Astrocyte (in vitro differentiated cells and primary cell): ENCODE results near the gene PTK7. TPM values are rescaled to one million over a fixed set of nuclear protein-coding genes. Genes with fewer than 3 reads are reported as not detected.

Source experiments
- DNase-seq: peaks from one replicate; pipeline ENCODE4 v3.0.0-alpha.2; 2010; ENCODE audit warnings: low read depth
- FAIRE-seq: peaks from 2 replicates; lab custom pipeline; 2011; peaks lifted over from hg19 to GRCh38; lab: Jason Lieb, UNC
- H2AFZ ChIP-seq: 2 replicates; pipeline ENCODE4 v1.6.0; 2012; ENCODE audit warnings: low read depth, low read length, inconsistent platforms
- H3K27ac ChIP-seq: 2 replicates; pipeline ENCODE4 v1.5.1; 2011; ENCODE audit warnings: low read depth, low read length, inconsistent platforms
- H3K27me3 ChIP-seq: 2 replicates; pipeline ENCODE4 v1.6.0; 2011; ENCODE audit warnings: low read length, inconsistent platforms; ENCODE audit not compliant: insufficient read depth
- H3K36me3 ChIP-seq: 2 replicates; pipeline ENCODE4 v1.5.1; 2011; ENCODE audit warnings: low read length, inconsistent platforms; ENCODE audit not compliant: insufficient read depth
- H3K4me1 ChIP-seq: 2 replicates; pipeline ENCODE4 v1.5.1; 2011; ENCODE audit warnings: low read length, inconsistent platforms; ENCODE audit not compliant: insufficient read depth
- H3K4me2 ChIP-seq: 2 replicates; pipeline ENCODE4 v1.6.0; 2012; ENCODE audit warnings: low read length, inconsistent platforms
- H3K4me3 ChIP-seq: 2 replicates; pipeline ENCODE4 v1.5.1; 2011; ENCODE audit warnings: low read depth, mild to moderate bottlenecking, low read length, inconsistent platforms; ENCODE audit not compliant: insufficient read depth
- H3K79me2 ChIP-seq: 2 replicates; pipeline ENCODE4 v1.6.0; 2012; ENCODE audit warnings: mild to moderate bottlenecking, low read length, inconsistent platforms; ENCODE audit not compliant: insufficient read depth
- H3K9ac ChIP-seq: 2 replicates; pipeline ENCODE4 v1.6.0; 2012; ENCODE audit warnings: mild to moderate bottlenecking, low read length, inconsistent platforms
- H3K9me3 ChIP-seq: 2 replicates; pipeline ENCODE4 v1.5.1; 2012; ENCODE audit warnings: low read depth, mild to moderate bottlenecking, low read length, inconsistent platforms; ENCODE audit not compliant: insufficient read depth
- H4K20me1 ChIP-seq: 2 replicates; pipeline ENCODE4 v1.6.0; 2012; ENCODE audit warnings: low read length, inconsistent platforms; ENCODE audit not compliant: insufficient read depth
- H3K27ac Mint-ChIP-seq: one replicate; pipeline ENCODE4 v1.8.0; 2021; ENCODE audit warnings: mild to moderate bottlenecking, mixed read lengths; ENCODE audit not compliant: unreplicated experiment
- H3K27me3 Mint-ChIP-seq: one replicate; pipeline ENCODE4 v1.8.0; 2021; ENCODE audit warnings: low read depth, mixed read lengths; ENCODE audit not compliant: unreplicated experiment
- H3K36me3 Mint-ChIP-seq: one replicate; pipeline ENCODE4 v1.8.0; 2021; ENCODE audit warnings: low read depth, mixed read lengths; ENCODE audit not compliant: unreplicated experiment
- H3K4me1 Mint-ChIP-seq: one replicate; pipeline ENCODE4 v1.8.0; 2021; ENCODE audit warnings: low read depth, mixed read lengths; ENCODE audit not compliant: unreplicated experiment
- H3K4me3 Mint-ChIP-seq: one replicate; pipeline ENCODE4 v1.8.0; 2021; ENCODE audit warnings: mild to moderate bottlenecking, moderate library complexity, mixed read lengths; ENCODE audit not compliant: unreplicated experiment
- H3K9me3 Mint-ChIP-seq: one replicate; pipeline ENCODE4 v1.8.0; 2021; ENCODE audit warnings: mild to moderate bottlenecking, mixed read lengths; ENCODE audit not compliant: unreplicated experiment
- CTCF ChIP-seq: IDR thresholded peaks from 2 replicates; pipeline ENCODE4 v1.5.1; 2011; ENCODE audit warnings: low read depth, mild to moderate bottlenecking, inconsistent platforms, low read length, moderate library complexity; ENCODE audit not compliant: insufficient read depth
- EZH2 ChIP-seq: IDR thresholded peaks from 2 replicates; pipeline ENCODE4 v1.6.1; 2012; ENCODE audit warnings: mild to moderate bottlenecking, low read length, inconsistent platforms; ENCODE audit not compliant: insufficient read depth
- total RNA-seq: library from RNA; stranded (reverse); gene quantifications from 2 replicates; pipeline ENCODE4 v1.2.1, GENCODE V29; 2021

The PTK7 gene
- total RNA-seq, 1 donor from 2014 or later = 506 TPM

GRCh38 chr6:43170417-43170930, 94.4 kb downstream of the PTK7 start:
- H3K4me1 Mint-ChIP-seq = peaks cover 18% of the 10 kb centered on the region
- H2AFZ ChIP-seq = peak overlapping the region; percentile 65
- H3K9me3 ChIP-seq = no peaks in the 10 kb centered on the region
- peak overlapping the region; percentile 80 for H3K9ac ChIP-seq
- H3K27me3 ChIP-seq = no peaks in the 10 kb centered on the region
- H3K4me3 ChIP-seq = peak overlapping the region; percentile 56
- H3K27me3 Mint-ChIP-seq = no peaks in the 10 kb centered on the region
- H3K27ac Mint-ChIP-seq = peak overlapping the region; percentile 98
- H3K27ac ChIP-seq = peak overlapping the region; percentile 66
- peaks cover 28% of the 10 kb centered on the region for H4K20me1 ChIP-seq
- peaks cover 20% of the 10 kb centered on the region for H3K4me1 ChIP-seq
- peaks cover 7% of the 10 kb centered on the region for H3K36me3 ChIP-seq
- peaks cover 37% of the 10 kb centered on the region for H3K79me2 ChIP-seq
- FAIRE-seq (no peak), DNase-seq (peak; percentile 32)
- H3K4me3 Mint-ChIP-seq = peak overlapping the region; percentile 90
- no peaks in the 10 kb centered on the region for H3K9me3 Mint-ChIP-seq
- TF ChIP-seq EZH2 (no peak), CTCF (no peak)
- peaks cover 12% of the 10 kb centered on the region for H3K36me3 Mint-ChIP-seq
- H3K4me2 ChIP-seq = peak overlapping the region; percentile 92

GRCh38 chr6:43170931-43171706, 95.0 kb downstream of the PTK7 start, which contains the start of gene SRF:
TSS of gene SRF (plus strand) at chr6:43171269. CDS start at chr6:43171657, 388 bp downstream.
- peaks cover 13% of the 10 kb centered on the region for H3K36me3 ChIP-seq
- FAIRE-seq = no peak

More at GRCh38 chr6:43170931-43171706, 95.0 kb downstream of the PTK7 start, which contains the start of gene SRF:
- peak within 1 kb of the TSS; percentile 96 for H3K4me3 ChIP-seq
- H3K27ac ChIP-seq = peak within 1 kb of the TSS; percentile 73
- no peaks in the 10 kb centered on the region for H3K9me3 ChIP-seq
- H4K20me1 ChIP-seq = peaks cover 34% of the 10 kb centered on the region
- no peaks in the 10 kb centered on the region for H3K27me3 ChIP-seq
- Mint-ChIP-seq H3K27me3 (no peaks in the 10 kb centered on the region), H3K36me3 (peaks cover 18% of the 10 kb centered on the region), H3K4me1 (peaks cover 25% of the 10 kb centered on the region), H3K27ac (peak within 1 kb of the TSS; percentile 98), H3K4me3 (peak within 1 kb of the TSS; percentile 99), H3K9me3 (no peaks in the 10 kb centered on the region)
- H2AFZ ChIP-seq = peak within 1 kb of the TSS; percentile 65
- DNase-seq = peak; percentile 99
- peaks cover 43% of the 10 kb centered on the region for H3K79me2 ChIP-seq
- TF ChIP-seq EZH2 = no peak
- peak; percentile 29 for TF ChIP-seq CTCF
- peaks cover 23% of the 10 kb centered on the region for H3K4me1 ChIP-seq
- peak within 1 kb of the TSS; percentile 91 for H3K9ac ChIP-seq
- peak within 1 kb of the TSS; percentile 99 for H3K4me2 ChIP-seq
